Loucy (cell line): Measurements from ENCODE around the gene FEV.

Source experiments
- H2AFZ ChIP-seq: fragments of 200-600 bp; sonication (generic); 2 replicates; pipeline ENCODE4 v1.6.0; 2016; ENCODE audit warnings: antibody characterized with exemption, mild to moderate bottlenecking, low read length, moderate library complexity
- H3F3A ChIP-seq: fragments of 200-600 bp; 2 replicates; pipeline ENCODE4 v1.6.0; 2016; ENCODE audit warnings: antibody characterized with exemption, low read depth, mild to moderate bottlenecking
- H3K27me3 ChIP-seq: fragments of 200-600 bp; sonication (generic); 2 replicates; pipeline ENCODE4 v1.6.1; 2014; ENCODE audit warnings: low read length, mild to moderate bottlenecking; ENCODE audit not compliant: insufficient read depth, poor library complexity, severe bottlenecking
- H3K36me3 ChIP-seq: fragments of 200-600 bp; sonication (generic); 2 replicates; pipeline ENCODE4 v1.6.1; 2016; ENCODE audit warnings: low read length; ENCODE audit not compliant: insufficient read depth
- H3K4me1 ChIP-seq: fragments of 200-600 bp; sonication (generic); 2 replicates; pipeline ENCODE4 v1.5.1; 2014; ENCODE audit warnings: low read length, mild to moderate bottlenecking; ENCODE audit not compliant: insufficient read depth, poor library complexity, severe bottlenecking
- H3K4me2 ChIP-seq: fragments of 200-600 bp; sonication (generic); 2 replicates; pipeline ENCODE4 v1.6.0; 2014; ENCODE audit warnings: antibody characterized with exemption, low read length, low read depth, mild to moderate bottlenecking; ENCODE audit not compliant: poor library complexity, severe bottlenecking
- H3K4me3 ChIP-seq: fragments of 200-600 bp; sonication (generic); 2 replicates; pipeline ENCODE4 v1.5.1; 2014; ENCODE audit warnings: low read length, mild to moderate bottlenecking, mixed read lengths; ENCODE audit not compliant: poor library complexity, severe bottlenecking
- H3K79me2 ChIP-seq: fragments of 200-600 bp; sonication (generic); 2 replicates; pipeline ENCODE4 v1.6.1; 2014; ENCODE audit warnings: low read length; ENCODE audit not compliant: insufficient read depth
- H3K9ac ChIP-seq: fragments of 200-600 bp; sonication (generic); 2 replicates; pipeline ENCODE4 v1.6.0; 2014; ENCODE audit warnings: mild to moderate bottlenecking, low read depth, low read length, moderate library complexity; ENCODE audit not compliant: poor library complexity, severe bottlenecking
- H3K9me2 ChIP-seq: fragments of 200-600 bp; sonication (generic); replicated peaks from 2 replicates; pipeline ENCODE4 v1.6.1; 2016; ENCODE audit warnings: low read depth, low read length, mixed read lengths
- H3K9me3 ChIP-seq: fragments of 200-600 bp; sonication (generic); 2 replicates; pipeline ENCODE4 v1.6.1; 2014; ENCODE audit warnings: mild to moderate bottlenecking, antibody characterized with exemption, low read length, low read depth; ENCODE audit not compliant: insufficient read depth
- H4K20me1 ChIP-seq: fragments of 200-600 bp; sonication (generic); 2 replicates; pipeline ENCODE4 v1.6.0; 2014; ENCODE audit warnings: antibody characterized with exemption, low read length, mild to moderate bottlenecking; ENCODE audit not compliant: insufficient read depth, poor library complexity, severe bottlenecking
- EZH2phosphoT487 ChIP-seq: fragments of 200-600 bp; IDR thresholded peaks from 2 replicates; pipeline ENCODE4 v1.6.1; 2018; ENCODE audit warnings: antibody characterized with exemption, mild to moderate bottlenecking, moderate library complexity, borderline replicate concordance
- TF ChIP-seq, protein P1 (sequence below): fragments of 200-600 bp; sonication (generic); conservative IDR thresholded peaks from 2 replicates; pipeline ENCODE4 v1.5.1; 2014; ENCODE audit warnings: mild to moderate bottlenecking, antibody characterized with exemption, low read length

The FEV gene

GRCh38 chr2:219030177-219030940, 45.4 kb upstream of the FEV start:
- Histone ChIP-seq H3K79me2 (no peaks in the 10 kb centered on the region), H2AFZ (no peak overlapping the region), H3K4me1 (no peaks in the 10 kb centered on the region), H3F3A (no peaks in the 10 kb centered on the region), H3K4me2 (no peak overlapping the region), H3K9me2 (no peaks in the 10 kb centered on the region), H3K4me3 (no peak overlapping the region), H3K36me3 (no peaks in the 10 kb centered on the region), H3K9me3 (no peaks in the 10 kb centered on the region), H3K27me3 (no peaks in the 10 kb centered on the region), H3K9ac (no peak overlapping the region), H4K20me1 (no peaks in the 10 kb centered on the region)
- TF ChIP-seq, protein P1, sequence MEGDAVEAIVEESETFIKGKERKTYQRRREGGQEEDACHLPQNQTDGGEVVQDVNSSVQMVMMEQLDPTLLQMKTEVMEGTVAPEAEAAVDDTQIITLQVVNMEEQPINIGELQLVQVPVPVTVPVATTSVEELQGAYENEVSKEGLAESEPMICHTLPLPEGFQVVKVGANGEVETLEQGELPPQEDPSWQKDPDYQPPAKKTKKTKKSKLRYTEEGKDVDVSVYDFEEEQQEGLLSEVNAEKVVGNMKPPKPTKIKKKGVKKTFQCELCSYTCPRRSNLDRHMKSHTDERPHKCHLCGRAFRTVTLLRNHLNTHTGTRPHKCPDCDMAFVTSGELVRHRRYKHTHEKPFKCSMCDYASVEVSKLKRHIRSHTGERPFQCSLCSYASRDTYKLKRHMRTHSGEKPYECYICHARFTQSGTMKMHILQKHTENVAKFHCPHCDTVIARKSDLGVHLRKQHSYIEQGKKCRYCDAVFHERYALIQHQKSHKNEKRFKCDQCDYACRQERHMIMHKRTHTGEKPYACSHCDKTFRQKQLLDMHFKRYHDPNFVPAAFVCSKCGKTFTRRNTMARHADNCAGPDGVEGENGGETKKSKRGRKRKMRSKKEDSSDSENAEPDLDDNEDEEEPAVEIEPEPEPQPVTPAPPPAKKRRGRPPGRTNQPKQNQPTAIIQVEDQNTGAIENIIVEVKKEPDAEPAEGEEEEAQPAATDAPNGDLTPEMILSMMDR = no peak
- no peak for TF ChIP-seq EZH2phosphoT487

DNA sequence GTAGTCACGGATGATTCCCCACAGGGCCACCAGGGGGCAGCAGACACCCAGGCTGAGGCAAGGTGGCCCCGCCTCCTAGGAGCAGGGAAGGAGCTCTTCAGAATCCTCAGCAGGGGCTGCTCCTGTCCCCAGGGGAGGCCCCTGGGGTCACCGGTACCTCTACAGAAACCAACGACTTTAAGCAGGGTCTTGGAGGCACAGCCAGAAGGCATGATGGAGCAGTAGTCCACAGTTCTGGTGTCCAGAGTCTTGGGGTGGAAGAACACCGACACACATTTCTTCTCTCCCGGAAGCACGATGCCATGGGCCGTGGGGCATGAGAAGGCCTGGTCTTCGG, 44.8 kb upstream of the FEV start:
- Histone ChIP-seq H3F3A (no peaks in the 10 kb centered on the region), H3K9me2 (no peaks in the 10 kb centered on the region), H3K4me3 (no peak overlapping the region), H3K36me3 (no peaks in the 10 kb centered on the region), H2AFZ (no peak overlapping the region), H3K79me2 (no peaks in the 10 kb centered on the region), H3K27me3 (no peaks in the 10 kb centered on the region), H4K20me1 (no peaks in the 10 kb centered on the region), H3K9me3 (no peaks in the 10 kb centered on the region), H3K9ac (no peak overlapping the region), H3K4me1 (no peaks in the 10 kb centered on the region), H3K4me2 (no peak overlapping the region)
- TF ChIP-seq, protein P1 = peak; percentile 90
- TF ChIP-seq EZH2phosphoT487 = no peak

- no peak overlapping the region for H2AFZ ChIP-seq
- H3K9me3 ChIP-seq = no peaks in the 10 kb centered on the region
- TF ChIP-seq EZH2phosphoT487 = no peak
- TF ChIP-seq, protein P1 = no peak
- no peaks in the 10 kb centered on the region for H3F3A ChIP-seq
- no peak overlapping the region for H3K9ac ChIP-seq
- H3K4me2 ChIP-seq = no peak overlapping the region
- no peak overlapping the region for H3K4me3 ChIP-seq
- H3K27me3 ChIP-seq = no peaks in the 10 kb centered on the region
- H3K9me2 ChIP-seq = no peaks in the 10 kb centered on the region
- no peaks in the 10 kb centered on the region for H3K36me3 ChIP-seq
- no peaks in the 10 kb centered on the region for H3K4me1 ChIP-seq
- no peaks in the 10 kb centered on the region for H3K79me2 ChIP-seq
- H4K20me1 ChIP-seq = no peaks in the 10 kb centered on the region
Observed at GRCh38 chr2:219028996-219029828, 44.2 kb upstream of the FEV start.
